ENCODE results near the gene TSHR. TPM values are rescaled to one million over a fixed set of nuclear protein-coding genes. Genes with fewer than 3 reads are reported as not detected.

The TSHR gene
- total RNA-seq, 4 donors from 2014 or later, result 0.62 to 0.73 TPM; not detected in 2

DNA sequence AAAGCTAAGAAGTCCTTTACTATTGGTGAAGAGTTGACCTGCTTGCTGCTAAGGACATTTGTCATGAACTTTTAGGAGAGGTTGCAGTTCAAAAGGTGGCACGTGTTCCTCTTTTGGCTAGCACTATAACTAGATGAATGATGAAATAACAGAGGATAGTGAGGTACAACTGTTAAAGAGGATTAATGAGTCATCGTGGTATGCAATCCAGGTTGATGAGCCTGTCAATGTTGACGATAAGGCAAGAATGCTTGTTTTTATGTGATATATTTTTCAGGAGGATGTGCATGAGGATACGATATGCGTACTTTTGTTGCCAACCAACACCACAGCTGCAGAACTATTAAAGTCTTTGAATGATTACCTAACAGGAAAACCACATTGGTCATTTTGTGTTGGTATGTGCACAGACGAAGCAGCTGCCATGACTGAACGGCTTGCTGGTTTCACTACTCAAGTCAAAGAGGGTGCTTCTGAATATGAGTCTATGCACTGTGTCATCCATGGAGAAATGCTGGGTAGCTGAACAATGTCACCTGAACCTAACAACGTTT lies 24.5 kb upstream of the TSHR start:
- Histone ChIP-seq H3K9me3 (no peaks in the 10 kb centered on the region), H3K27me3 (no peaks in the 10 kb centered on the region), H3K4me1 (no peaks in the 10 kb centered on the region), H3K4me3 (no peak overlapping the region), H3K27ac (no peak overlapping the region), H3K36me3 (no peaks in the 10 kb centered on the region)
- intact Hi-C loops (cut with DNase I; ENCODE audit: low total_unique reads), result no loop called here
- no peak for TF ChIP-seq POLR2A (IDR thresholded peaks at IDR 0.05)
- TF ChIP-seq, protein P1, sequence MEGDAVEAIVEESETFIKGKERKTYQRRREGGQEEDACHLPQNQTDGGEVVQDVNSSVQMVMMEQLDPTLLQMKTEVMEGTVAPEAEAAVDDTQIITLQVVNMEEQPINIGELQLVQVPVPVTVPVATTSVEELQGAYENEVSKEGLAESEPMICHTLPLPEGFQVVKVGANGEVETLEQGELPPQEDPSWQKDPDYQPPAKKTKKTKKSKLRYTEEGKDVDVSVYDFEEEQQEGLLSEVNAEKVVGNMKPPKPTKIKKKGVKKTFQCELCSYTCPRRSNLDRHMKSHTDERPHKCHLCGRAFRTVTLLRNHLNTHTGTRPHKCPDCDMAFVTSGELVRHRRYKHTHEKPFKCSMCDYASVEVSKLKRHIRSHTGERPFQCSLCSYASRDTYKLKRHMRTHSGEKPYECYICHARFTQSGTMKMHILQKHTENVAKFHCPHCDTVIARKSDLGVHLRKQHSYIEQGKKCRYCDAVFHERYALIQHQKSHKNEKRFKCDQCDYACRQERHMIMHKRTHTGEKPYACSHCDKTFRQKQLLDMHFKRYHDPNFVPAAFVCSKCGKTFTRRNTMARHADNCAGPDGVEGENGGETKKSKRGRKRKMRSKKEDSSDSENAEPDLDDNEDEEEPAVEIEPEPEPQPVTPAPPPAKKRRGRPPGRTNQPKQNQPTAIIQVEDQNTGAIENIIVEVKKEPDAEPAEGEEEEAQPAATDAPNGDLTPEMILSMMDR (IDR thresholded peaks at IDR 0.05), result no peak
- DNase-seq, result no peak

DNA sequence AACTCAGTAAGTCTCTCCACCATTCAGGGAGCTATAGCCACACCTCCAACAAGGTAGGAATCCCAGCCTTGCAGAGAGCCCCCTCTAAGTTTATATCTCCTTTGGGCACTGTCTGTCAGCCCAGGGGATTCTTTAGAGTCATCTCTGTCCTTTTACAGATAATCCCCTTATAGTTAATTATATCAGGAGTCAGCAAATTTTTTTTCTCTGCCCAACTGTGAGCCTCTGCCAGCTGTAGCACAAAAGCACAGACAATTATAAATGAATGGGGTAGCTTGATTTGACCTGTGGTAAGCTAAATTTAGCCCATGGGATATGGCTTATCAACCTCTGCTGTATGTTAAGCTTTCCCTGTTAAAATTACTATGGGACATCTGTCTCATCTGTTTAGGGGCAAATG lies 22.1 kb upstream of the TSHR start:
- Histone ChIP-seq H3K4me1 (no peaks in the 10 kb centered on the region), H3K9me3 (no peaks in the 10 kb centered on the region), H3K36me3 (no peaks in the 10 kb centered on the region), H3K27ac (no peak overlapping the region), H3K4me3 (no peak overlapping the region), H3K27me3 (no peaks in the 10 kb centered on the region)
- no peak for TF ChIP-seq POLR2A (IDR thresholded peaks at IDR 0.05)
- TF ChIP-seq, protein P1 (IDR thresholded peaks at IDR 0.05), result no peak
- no peak for DNase-seq
- intact Hi-C loops (cut with DNase I; ENCODE audit: low total_unique reads), result no loop called here

DNA sequence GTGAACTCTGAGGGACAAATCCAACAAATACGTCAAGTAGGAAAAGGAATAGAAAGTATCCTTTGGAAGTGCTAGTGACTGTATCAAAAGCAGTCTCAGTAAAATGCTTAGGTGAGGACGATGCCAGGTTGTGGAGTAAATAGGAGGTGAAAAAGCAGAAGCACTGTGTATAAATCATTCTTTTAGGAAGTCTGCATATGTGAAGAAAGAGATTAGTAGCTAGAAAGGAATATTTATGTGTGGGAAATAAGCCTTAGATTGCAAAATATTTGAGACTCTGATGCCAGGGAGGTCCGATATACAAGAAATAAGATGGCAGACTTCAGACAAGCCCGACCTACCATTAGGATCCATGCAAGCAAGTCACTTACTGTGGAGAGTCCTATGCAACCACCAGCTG lies 21.7 kb upstream of the TSHR start:
- H3K4me3 ChIP-seq, result no peak overlapping the region
- intact Hi-C loops (cut with DNase I; ENCODE audit: low total_unique reads), result no loop called here
- no peaks in the 10 kb centered on the region for H3K9me3 ChIP-seq
- no peaks in the 10 kb centered on the region for H3K4me1 ChIP-seq
- no peaks in the 10 kb centered on the region for H3K36me3 ChIP-seq
- H3K27me3 ChIP-seq, result no peaks in the 10 kb centered on the region
- no peak overlapping the region for H3K27ac ChIP-seq
- TF ChIP-seq POLR2A (IDR thresholded peaks at IDR 0.05), result no peak
- TF ChIP-seq, protein P1 (IDR thresholded peaks at IDR 0.05), result no peak
- DNase-seq, result no peak

DNA sequence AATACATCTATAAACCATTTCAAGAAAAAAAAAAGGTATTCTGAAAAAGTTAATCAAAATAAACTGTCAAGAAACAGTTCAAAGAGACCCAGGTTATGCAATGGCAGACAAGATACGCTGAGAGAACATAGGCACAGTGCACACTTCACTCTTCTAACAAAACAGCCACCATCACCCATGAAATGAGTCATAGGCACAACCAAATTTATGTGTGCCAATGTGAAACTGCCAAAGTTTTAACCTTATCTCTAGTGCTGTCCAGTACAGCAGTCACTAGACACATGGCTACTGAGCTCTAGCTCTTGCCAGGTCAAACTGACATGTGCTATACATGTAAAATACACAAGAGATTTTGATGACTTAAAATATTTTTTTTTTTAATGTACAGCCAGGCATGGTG lies 15.3 kb upstream of the TSHR start:
- H3K36me3 ChIP-seq, result no peaks in the 10 kb centered on the region
- intact Hi-C loops (cut with DNase I; ENCODE audit: low total_unique reads), result no loop called here
- H3K27me3 ChIP-seq, result no peaks in the 10 kb centered on the region
- no peak for DNase-seq
- TF ChIP-seq, protein P1 (IDR thresholded peaks at IDR 0.05), result no peak
- TF ChIP-seq POLR2A (IDR thresholded peaks at IDR 0.05), result no peak
- no peaks in the 10 kb centered on the region for H3K9me3 ChIP-seq
- H3K4me3 ChIP-seq, result no peak overlapping the region
- no peak overlapping the region for H3K27ac ChIP-seq
- H3K4me1 ChIP-seq, result no peaks in the 10 kb centered on the region

DNA sequence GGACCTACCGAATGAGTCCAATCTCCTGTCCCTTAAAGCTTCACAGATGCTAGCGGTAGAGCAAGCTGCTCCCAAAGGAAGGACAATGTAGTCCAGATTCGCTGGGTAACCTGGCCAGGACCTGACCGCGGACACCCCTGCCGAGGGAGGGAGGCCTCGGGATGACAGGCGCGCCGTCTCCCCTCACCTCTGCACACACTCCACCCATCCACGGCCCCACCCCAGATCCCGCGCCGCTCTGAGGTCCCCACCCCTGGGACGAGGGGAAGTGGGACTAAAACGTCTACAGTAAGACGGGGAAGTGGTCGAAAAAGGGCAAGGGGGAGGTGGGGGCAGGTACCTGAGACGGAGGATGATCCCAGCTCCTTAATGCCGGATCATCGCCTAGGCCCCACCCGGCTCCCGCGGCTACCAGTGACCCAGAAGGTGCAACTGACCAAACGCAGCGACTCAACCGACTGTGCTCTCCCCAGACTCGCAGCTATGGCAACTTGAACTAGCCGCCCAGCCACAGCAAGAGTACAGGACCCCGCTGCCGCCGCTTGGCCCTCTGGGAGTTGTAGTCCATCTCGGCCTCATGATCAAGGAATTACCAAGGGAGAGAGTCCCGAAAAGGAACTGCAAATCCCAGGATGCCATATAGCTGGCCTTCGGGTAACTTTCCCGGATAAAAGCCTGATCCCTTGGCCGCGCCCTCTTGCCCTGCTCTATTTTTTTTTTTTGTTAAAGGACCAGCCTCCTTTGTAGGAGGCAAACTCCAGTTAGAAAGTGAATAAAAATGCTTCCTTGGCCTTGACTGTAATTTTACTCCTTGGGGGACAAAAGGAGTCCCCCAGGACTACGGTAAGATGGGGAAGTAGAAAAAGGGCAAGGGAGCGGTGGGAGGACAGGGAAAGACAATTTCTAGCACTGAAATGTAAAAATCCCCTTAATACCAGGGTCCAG lies 13.9 kb upstream of the TSHR start, which contains the start of gene CEP128:
Gene CEP128, minus strand, starts transcription at position 498 of the 945 bp plus-strand sequence.
- H3K36me3 ChIP-seq, result no peaks in the 10 kb centered on the region
- H3K9me3 ChIP-seq, result no peaks in the 10 kb centered on the region
- peak within 1 kb of the TSS; percentile 60 to 65 for H3K4me3 ChIP-seq
- DNase-seq, result peak; percentile 96
- H3K27me3 ChIP-seq, result no peaks in the 10 kb centered on the region
- intact Hi-C loops (cut with DNase I; ENCODE audit: low total_unique reads), result no loop called here
- TF ChIP-seq POLR2A (IDR thresholded peaks at IDR 0.05), result no peak
- TF ChIP-seq, protein P1 (IDR thresholded peaks at IDR 0.05), result no peak
- peak within 1 kb of the TSS; percentile 59 to 75 for H3K27ac ChIP-seq
- H3K4me1 ChIP-seq, result no peaks in the 10 kb centered on the region
